ENCODE data around the gene BTBD6. TPM values are rescaled to one million over a fixed set of nuclear protein-coding genes. Genes with fewer than 3 reads are reported as not detected.
A peak's percentile ranks its signal among the peaks of the same experiment; 100 is the strongest.

The BTBD6 gene
- total and polyA plus RNA-seq, 2 donors (not counting 1 experiment from before 2014, with no cell fraction given), result 31.9 to 49.9 TPM

- peaks cover 2% of the 10 kb centered on the region for H3K4me1 ChIP-seq (ENCODE audit: control insufficient read depth, extremely low read depth, insufficient read depth, low read length)
- no peaks in the 10 kb centered on the region for H4K20me1 ChIP-seq (ENCODE audit: control insufficient read depth, extremely low read depth, insufficient read depth, low read length)
- no peak overlapping the region for H2AFZ ChIP-seq (ENCODE audit: low read length)
- H3K9me3 ChIP-seq (ENCODE audit: control insufficient read depth, insufficient read depth, low read depth, low read length), result no peaks in the 10 kb centered on the region
- TF ChIP-seq CTCF (conservative IDR thresholded peaks at IDR 0.05 in 1 of 2, IDR thresholded peaks at IDR 0.05 in 1 of 2; ENCODE audit: low read depth in 1 of 2, low read length in 2 of 2) (no peak), EZH2 (IDR thresholded peaks at IDR 0.05; ENCODE audit: low read length, missing control alignments) (no peak)
- H3K4me2 ChIP-seq (ENCODE audit: extremely low read depth, insufficient read depth, low read length), result no peak overlapping the region
- no peak overlapping the region for H3K4me3 ChIP-seq (replicated peaks in 1 of 4; ENCODE audit: control extremely low read depth in 1 of 4, insufficient read depth in 1 of 4, low read depth in 3 of 4, low read length in 4 of 4)
- no peaks in the 10 kb centered on the region for H3K79me2 ChIP-seq (ENCODE audit: control insufficient read depth, insufficient read depth, low read length)
- H3K27ac ChIP-seq (ENCODE audit: insufficient read depth, low read length), result no peak overlapping the region
- peak in 1 of 2 donors; percentile 11 for DNase-seq (ENCODE audit: low read depth in 2 of 2)
- H3K27me3 ChIP-seq (ENCODE audit: control insufficient read depth, insufficient read depth, low read length), result no peaks in the 10 kb centered on the region
- no peaks in the 10 kb centered on the region for H3K36me3 ChIP-seq (ENCODE audit: control insufficient read depth, insufficient read depth, low read length)
- no peak overlapping the region for H3K9ac ChIP-seq (ENCODE audit: insufficient read depth, low read length)
These were observed 44.0 kb upstream of the BTBD6 start for GRCh38 chr14:105204206-105204930.

- no peak for DNase-seq (ENCODE audit: low read depth in 2 of 2)
- Histone ChIP-seq H3K4me1 (ENCODE audit: control insufficient read depth, extremely low read depth, insufficient read depth, low read length) (peaks cover 2% of the 10 kb centered on the region), H3K36me3 (ENCODE audit: control insufficient read depth, insufficient read depth, low read length) (peaks cover 3% of the 10 kb centered on the region), H2AFZ (ENCODE audit: low read length) (no peak overlapping the region), H3K4me3 (replicated peaks in 1 of 4; ENCODE audit: control extremely low read depth in 1 of 4, insufficient read depth in 1 of 4, low read depth in 3 of 4, low read length in 4 of 4) (no peak overlapping the region), H3K79me2 (ENCODE audit: control insufficient read depth, insufficient read depth, low read length) (no peaks in the 10 kb centered on the region), H3K4me2 (ENCODE audit: extremely low read depth, insufficient read depth, low read length) (no peak overlapping the region), H3K27ac (ENCODE audit: insufficient read depth, low read length) (no peak overlapping the region), H3K27me3 (ENCODE audit: control insufficient read depth, insufficient read depth, low read length) (no peaks in the 10 kb centered on the region), H3K9me3 (ENCODE audit: control insufficient read depth, insufficient read depth, low read depth, low read length) (no peaks in the 10 kb centered on the region), H4K20me1 (ENCODE audit: control insufficient read depth, extremely low read depth, insufficient read depth, low read length) (no peaks in the 10 kb centered on the region), H3K9ac (ENCODE audit: insufficient read depth, low read length) (no peak overlapping the region)
- TF ChIP-seq CTCF (conservative IDR thresholded peaks at IDR 0.05 in 1 of 2, IDR thresholded peaks at IDR 0.05 in 1 of 2; ENCODE audit: low read depth in 1 of 2, low read length in 2 of 2), result no peak
- no peak for TF ChIP-seq EZH2 (IDR thresholded peaks at IDR 0.05; ENCODE audit: low read length, missing control alignments)
These were observed 43.2 kb upstream of the BTBD6 start for GRCh38 chr14:105204931-105205672.

GRCh38 chr14:105205673-105206208, 42.6 kb upstream of the BTBD6 start:
- Histone ChIP-seq H3K27me3 (ENCODE audit: control insufficient read depth, insufficient read depth, low read length) (no peaks in the 10 kb centered on the region), H3K4me1 (ENCODE audit: control insufficient read depth, extremely low read depth, insufficient read depth, low read length) (peaks cover 2% of the 10 kb centered on the region), H3K9me3 (ENCODE audit: control insufficient read depth, insufficient read depth, low read depth, low read length) (no peaks in the 10 kb centered on the region), H3K4me2 (ENCODE audit: extremely low read depth, insufficient read depth, low read length) (no peak overlapping the region), H4K20me1 (ENCODE audit: control insufficient read depth, extremely low read depth, insufficient read depth, low read length) (no peaks in the 10 kb centered on the region), H3K27ac (ENCODE audit: insufficient read depth, low read length) (no peak overlapping the region), H3K9ac (ENCODE audit: insufficient read depth, low read length) (no peak overlapping the region), H3K4me3 (replicated peaks in 1 of 4; ENCODE audit: control extremely low read depth in 1 of 4, insufficient read depth in 1 of 4, low read depth in 3 of 4, low read length in 4 of 4) (no peak overlapping the region), H3K79me2 (ENCODE audit: control insufficient read depth, insufficient read depth, low read length) (no peaks in the 10 kb centered on the region), H2AFZ (ENCODE audit: low read length) (no peak overlapping the region), H3K36me3 (ENCODE audit: control insufficient read depth, insufficient read depth, low read length) (peaks cover 3% of the 10 kb centered on the region)
- no peak for DNase-seq (ENCODE audit: low read depth in 2 of 2)
- TF ChIP-seq EZH2 (IDR thresholded peaks at IDR 0.05; ENCODE audit: low read length, missing control alignments) (no peak), CTCF (conservative IDR thresholded peaks at IDR 0.05 in 1 of 2, IDR thresholded peaks at IDR 0.05 in 1 of 2; ENCODE audit: low read depth in 1 of 2, low read length in 2 of 2) (no peak)
